Measurements from ENCODE around the gene NOTUM. TPM values are rescaled to one million over a fixed set of nuclear protein-coding genes. Genes with fewer than 3 reads are reported as not detected.

The NOTUM gene
- total and polyA plus RNA-seq, 9 of the 15 experiments (the other 6 are each of a cell fraction or from before 2014, with no cell fraction given), result 0.03 to 14.0 (median 4.1) TPM

DNA sequence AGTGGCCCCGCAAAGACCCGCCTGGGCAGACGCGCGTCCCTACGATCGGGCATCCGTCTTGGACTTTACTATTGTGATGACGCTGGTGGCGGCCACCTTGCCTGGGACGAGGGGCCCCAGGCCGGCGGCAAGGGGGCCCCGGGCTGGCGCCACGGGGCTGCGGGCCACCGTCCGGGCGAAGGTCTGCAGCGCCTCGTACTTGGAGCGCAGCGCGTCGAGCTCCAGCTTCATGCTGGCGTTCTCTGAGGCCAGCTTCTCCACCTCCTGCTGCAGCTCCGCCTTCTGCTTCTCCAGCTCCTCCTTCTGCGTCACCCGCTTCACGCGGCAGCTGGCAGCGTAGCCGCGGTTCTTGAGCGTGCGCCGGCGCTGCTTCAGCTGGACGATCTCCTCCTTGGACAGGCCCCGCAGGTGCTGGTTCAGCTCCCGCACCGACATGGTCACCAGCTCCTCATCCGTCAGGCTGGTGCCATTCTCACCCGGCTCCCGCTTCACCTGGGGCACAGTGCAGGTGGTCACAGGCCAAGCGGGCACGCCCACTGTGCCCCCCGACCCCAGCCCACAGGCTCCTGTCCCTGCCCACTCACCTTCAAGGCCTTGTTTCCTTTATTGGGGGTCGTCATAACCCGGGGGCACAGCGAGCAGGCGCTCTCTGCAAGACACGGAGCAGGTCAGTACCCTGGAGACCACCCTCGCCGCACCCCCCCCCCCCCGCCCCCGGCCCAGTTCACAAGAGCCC, 38.3 kb downstream of the NOTUM start (continued):
- TF ChIP-seq ZNF184 (CRISPR knock-in tag; IDR thresholded peaks at IDR 0.05) (no peak), ZNF699 (CRISPR knock-in tag; IDR thresholded peaks at IDR 0.05; ENCODE audit: insufficient replicate concordance) (no peak), SMARCC2 (IDR thresholded peaks at IDR 0.05; ENCODE audit: low read depth) (no peak), NFRKB (IDR thresholded peaks at IDR 0.05; ENCODE audit: low read depth) (no peak), ZNF707 (CRISPR knock-in tag; conservative IDR thresholded peaks at IDR 0.05) (no peak), TFAM (CRISPR knock-in tag; conservative IDR thresholded peaks at IDR 0.05) (no peak)
- TF ChIP-seq, protein P1, sequence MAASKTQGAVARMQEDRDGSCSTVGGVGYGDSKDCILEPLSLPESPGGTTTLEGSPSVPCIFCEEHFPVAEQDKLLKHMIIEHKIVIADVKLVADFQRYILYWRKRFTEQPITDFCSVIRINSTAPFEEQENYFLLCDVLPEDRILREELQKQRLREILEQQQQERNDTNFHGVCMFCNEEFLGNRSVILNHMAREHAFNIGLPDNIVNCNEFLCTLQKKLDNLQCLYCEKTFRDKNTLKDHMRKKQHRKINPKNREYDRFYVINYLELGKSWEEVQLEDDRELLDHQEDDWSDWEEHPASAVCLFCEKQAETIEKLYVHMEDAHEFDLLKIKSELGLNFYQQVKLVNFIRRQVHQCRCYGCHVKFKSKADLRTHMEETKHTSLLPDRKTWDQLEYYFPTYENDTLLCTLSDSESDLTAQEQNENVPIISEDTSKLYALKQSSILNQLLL (CRISPR knock-in tag; IDR thresholded peaks at IDR 0.05; ENCODE audit: borderline replicate concordance), result no peak

DNA sequence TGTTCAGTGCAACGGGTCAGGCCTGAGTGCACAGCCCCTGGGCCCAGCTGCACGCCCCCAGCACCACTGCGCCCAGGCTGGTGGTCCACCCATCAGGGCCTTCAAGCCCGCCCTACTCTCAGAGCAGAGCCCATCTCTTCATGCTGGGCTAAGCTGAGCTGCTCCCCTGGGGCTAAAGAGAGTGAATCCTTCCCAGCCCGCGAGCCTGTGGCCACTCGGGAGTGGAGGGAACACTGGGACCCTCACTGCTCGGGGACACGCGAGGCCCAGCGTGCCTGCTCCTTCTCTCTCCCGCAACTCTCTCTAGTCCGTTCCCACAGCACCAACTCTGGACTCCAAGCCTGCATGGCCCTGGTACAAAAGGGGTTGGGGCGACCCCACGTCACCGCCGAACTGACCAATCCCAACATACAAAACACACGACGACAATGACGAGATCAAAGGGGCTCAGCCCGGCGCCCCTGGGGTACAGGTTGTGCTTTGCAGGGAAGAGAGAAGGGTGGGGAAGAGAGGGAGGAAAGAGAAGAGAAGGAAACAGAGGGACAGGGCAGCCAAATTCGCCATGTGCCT, 38.9 kb downstream of the NOTUM start:
- WGBS (ENCODE audit: insufficient coverage, low coverage, missing lambda C conversion rate), result 44% methylated on average over 20 of the region's 23 CpGs
- Histone ChIP-seq H3K9me3 (replicated peaks; ENCODE audit: control insufficient read depth, insufficient read depth, low read depth, low read length) (no peaks in the 10 kb centered on the region), H3K9me1 (ENCODE audit: control insufficient read depth, insufficient read depth, low read length) (peaks cover 6% of the 10 kb centered on the region), H3K27me3 (ENCODE audit: control insufficient read depth in 2 of 2, insufficient read depth in 2 of 2, low read length in 2 of 2) (no peaks in the 10 kb centered on the region), H3K27ac (ENCODE audit: extremely low read depth, low read depth, low read length) (peak overlapping the region; percentile 98), H3K4me2 (ENCODE audit: insufficient read depth, low read length) (peak overlapping the region; percentile 89), H3K4me1 (replicated peaks in 1 of 2; ENCODE audit: control insufficient read depth in 2 of 2, insufficient read depth in 2 of 2, low read length in 2 of 2) (peaks cover 47 to 95% of the 10 kb centered on the region in 2 experiments), H3K36me3 (ENCODE audit: control insufficient read depth, insufficient read depth, low read length) (peaks cover 44% of the 10 kb centered on the region), H4K20me1 (replicated peaks; ENCODE audit: control insufficient read depth, insufficient read depth, low read length) (peaks cover 24% of the 10 kb centered on the region; the same call in 1 of the 2 replicates), H3K79me2 (ENCODE audit: control insufficient read depth, insufficient read depth, low read length) (peaks cover 97% of the 10 kb centered on the region), H2AFZ (ENCODE audit: low read depth, low read length) (no peak overlapping the region), H3K9ac (ENCODE audit: insufficient read depth in 1 of 2, low read depth in 2 of 2, low read length in 2 of 2) (peak overlapping the region; percentile 75 to 95), H3K4me3 (peak overlapping the region; percentile 53)
- FAIRE-seq, result peak; percentile 67
- BruUV-seq (replicated peaks), result no TSS peak
- peak in 3 of 4 experiments; percentile 42 to 53 (median 46) for DNase-seq (ENCODE audit: extremely low read depth in 1 of 4, low spot score in 3 of 4)
- CTCF ChIA-PET (ENCODE audit: low intra/inter-chr PET ratio), result interaction anchor here (0.7 kb wide), 1 partner anchor 863 kb away, joined by 4 read pairs; no protein-coding TSS in a partner anchor
- in situ Hi-C loops (cut with MboI), result no loop called here
- no peak for ATAC-seq
- POLR2A ChIA-PET, result interaction anchor here (0.6 to 2.3 kb wide), 4 partner anchors 10 to 61 kb away, joined by 3 to 46 read pairs (median 4); partner anchors contain the start of genes P4HB and PCYT2
- intact Hi-C loops (cut with micrococcal nuclease), result no loop called here
- TF ChIP-seq, protein P2, sequence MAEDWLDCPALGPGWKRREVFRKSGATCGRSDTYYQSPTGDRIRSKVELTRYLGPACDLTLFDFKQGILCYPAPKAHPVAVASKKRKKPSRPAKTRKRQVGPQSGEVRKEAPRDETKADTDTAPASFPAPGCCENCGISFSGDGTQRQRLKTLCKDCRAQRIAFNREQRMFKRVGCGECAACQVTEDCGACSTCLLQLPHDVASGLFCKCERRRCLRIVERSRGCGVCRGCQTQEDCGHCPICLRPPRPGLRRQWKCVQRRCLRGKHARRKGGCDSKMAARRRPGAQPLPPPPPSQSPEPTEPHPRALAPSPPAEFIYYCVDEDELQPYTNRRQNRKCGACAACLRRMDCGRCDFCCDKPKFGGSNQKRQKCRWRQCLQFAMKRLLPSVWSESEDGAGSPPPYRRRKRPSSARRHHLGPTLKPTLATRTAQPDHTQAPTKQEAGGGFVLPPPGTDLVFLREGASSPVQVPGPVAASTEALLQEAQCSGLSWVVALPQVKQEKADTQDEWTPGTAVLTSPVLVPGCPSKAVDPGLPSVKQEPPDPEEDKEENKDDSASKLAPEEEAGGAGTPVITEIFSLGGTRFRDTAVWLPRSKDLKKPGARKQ (CRISPR knock-in tag; IDR thresholded peaks at IDR 0.05), result 0 out of 2 replicates have a peak, but pooled peaks have one; percentile 11
- TF ChIP-seq, protein P3, sequence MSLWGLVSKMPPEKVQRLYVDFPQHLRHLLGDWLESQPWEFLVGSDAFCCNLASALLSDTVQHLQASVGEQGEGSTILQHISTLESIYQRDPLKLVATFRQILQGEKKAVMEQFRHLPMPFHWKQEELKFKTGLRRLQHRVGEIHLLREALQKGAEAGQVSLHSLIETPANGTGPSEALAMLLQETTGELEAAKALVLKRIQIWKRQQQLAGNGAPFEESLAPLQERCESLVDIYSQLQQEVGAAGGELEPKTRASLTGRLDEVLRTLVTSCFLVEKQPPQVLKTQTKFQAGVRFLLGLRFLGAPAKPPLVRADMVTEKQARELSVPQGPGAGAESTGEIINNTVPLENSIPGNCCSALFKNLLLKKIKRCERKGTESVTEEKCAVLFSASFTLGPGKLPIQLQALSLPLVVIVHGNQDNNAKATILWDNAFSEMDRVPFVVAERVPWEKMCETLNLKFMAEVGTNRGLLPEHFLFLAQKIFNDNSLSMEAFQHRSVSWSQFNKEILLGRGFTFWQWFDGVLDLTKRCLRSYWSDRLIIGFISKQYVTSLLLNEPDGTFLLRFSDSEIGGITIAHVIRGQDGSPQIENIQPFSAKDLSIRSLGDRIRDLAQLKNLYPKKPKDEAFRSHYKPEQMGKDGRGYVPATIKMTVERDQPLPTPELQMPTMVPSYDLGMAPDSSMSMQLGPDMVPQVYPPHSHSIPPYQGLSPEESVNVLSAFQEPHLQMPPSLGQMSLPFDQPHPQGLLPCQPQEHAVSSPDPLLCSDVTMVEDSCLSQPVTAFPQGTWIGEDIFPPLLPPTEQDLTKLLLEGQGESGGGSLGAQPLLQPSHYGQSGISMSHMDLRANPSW (CRISPR knock-in tag; IDR thresholded peaks at IDR 0.05), result 0 out of 2 replicates have a peak, but pooled peaks have one; percentile 66
- TF ChIP-seq HEY1 (CRISPR knock-in tag; IDR thresholded peaks at IDR 0.05; ENCODE audit: borderline replicate concordance) (no peak), CHD2 (IDR thresholded peaks at IDR 0.05; ENCODE audit: low read depth, low read length) (no peak), ZNF785 (CRISPR knock-in tag; IDR thresholded peaks at IDR 0.05) (no peak)
